Endodermal cell (in vitro differentiated cells): ENCODE measurements around the gene TAOK1. TPM values are rescaled to one million over a fixed set of nuclear protein-coding genes. Genes with fewer than 3 reads are reported as not detected.

Source experiments
- DNase-seq: peaks from one replicate; pipeline ENCODE4 v3.0.0-alpha.2; 2017
- H3K27ac ChIP-seq: 2 replicates; pipeline ENCODE4 v1.5.1; 2013; ENCODE audit warnings: mild to moderate bottlenecking, low read depth, low read length, moderate library complexity
- H3K27me3 ChIP-seq: 2 replicates; pipeline ENCODE4 v1.6.1; 2013; ENCODE audit warnings: mild to moderate bottlenecking, low read length, moderate library complexity; ENCODE audit not compliant: insufficient read depth, control insufficient read depth, poor library complexity, severe bottlenecking
- H3K36me3 ChIP-seq: 2 replicates; pipeline ENCODE4 v1.7.0; 2013; ENCODE audit warnings: mild to moderate bottlenecking, low read length, moderate library complexity; ENCODE audit not compliant: control insufficient read depth, insufficient read depth
- H3K4me1 ChIP-seq: one replicate; pipeline ENCODE4 v1.7.0; 2013; ENCODE audit warnings: low read length; ENCODE audit not compliant: control insufficient read depth, insufficient read depth
- H3K4me3 ChIP-seq: 2 replicates; pipeline ENCODE4 v1.5.1; 2013; ENCODE audit warnings: mild to moderate bottlenecking, low read length, moderate library complexity
- H3K9ac ChIP-seq: 2 replicates; pipeline ENCODE4 v1.6.1; 2013; ENCODE audit warnings: mild to moderate bottlenecking, low read length, moderate library complexity; ENCODE audit not compliant: poor library complexity, severe bottlenecking; ENCODE audit errors: extremely low read depth
- H3K9me3 ChIP-seq: 2 replicates; pipeline ENCODE4 v1.6.1; 2013; ENCODE audit warnings: mild to moderate bottlenecking, low read length, moderate library complexity; ENCODE audit not compliant: control insufficient read depth
- H3K27ac Mint-ChIP-seq: 2 replicates; pipeline ENCODE4 v1.8.0; 2020; ENCODE audit warnings: mixed read lengths
- H3K27me3 Mint-ChIP-seq: 2 replicates; pipeline ENCODE4 v1.8.0; 2021; ENCODE audit warnings: mild to moderate bottlenecking, mixed read lengths; ENCODE audit not compliant: insufficient read depth
- H3K36me3 Mint-ChIP-seq: 2 replicates; pipeline ENCODE4 v1.8.0; 2020; ENCODE audit warnings: low read depth, mixed read lengths
- H3K4me1 Mint-ChIP-seq: 2 replicates; pipeline ENCODE4 v1.8.0; 2020; ENCODE audit warnings: mixed read lengths
- H3K4me3 Mint-ChIP-seq: 2 replicates; pipeline ENCODE4 v1.8.0; 2020; ENCODE audit warnings: mild to moderate bottlenecking, moderate library complexity, mixed read lengths
- H3K9me3 Mint-ChIP-seq: 2 replicates; pipeline ENCODE4 v1.8.0; 2020; ENCODE audit warnings: mild to moderate bottlenecking, mixed read lengths
- WGBS, 2 experiments: methylation state at CpG; one replicate each; pipeline versions ENCODE4 v1.1.5 to v1.1.7; 2013; ENCODE audit warnings: missing lambda C conversion rate in 2 of 2, mixed read lengths in 1 of 2; ENCODE audit not compliant: insufficient coverage in 1 of 2, insufficient read length in 1 of 2; 5-methylcytosine and 5-hydroxymethylcytosine counted together
- total RNA-seq, 2 donors: library from RNA; stranded (reverse); fragmentation: NEBNext Ultra II Directional in 1 of 2; extraction: Animal tissue kit (Norgen Biotek cat#: 25700) in 1 of 2; gene quantifications; 2 replicates in 1 of 2; 3 replicates in 1 of 2; pipeline ENCODE4 v1.2.1, GENCODE V29; 2021
- TF ChIP-seq, protein P1 (sequence below): fragments of 200-600 bp; sonication (generic); conservative IDR thresholded peaks from 2 replicates; pipeline ENCODE4 v1.5.0; 2021; ENCODE audit warnings: antibody characterized with exemption, mild to moderate bottlenecking

Gene TAOK1
- total RNA-seq, 2 donors from 2014 or later, result 95.9 to 102 TPM

GRCh38 chr17:29581583-29582253, 191.6 kb downstream of the TAOK1 start:
- WGBS, 2 experiments, result 93 to 94% methylated on average over 10 to 20 of the region's 20 CpGs
- no peaks in the 10 kb centered on the region for H3K9me3 Mint-ChIP-seq
- H3K27ac Mint-ChIP-seq, result no peak overlapping the region
- peaks cover 28% of the 10 kb centered on the region for H3K36me3 Mint-ChIP-seq
- Histone ChIP-seq H3K36me3 (peaks cover 27% of the 10 kb centered on the region), H3K4me1 (peaks cover 9% of the 10 kb centered on the region), H3K27me3 (no peaks in the 10 kb centered on the region), H3K9me3 (no peaks in the 10 kb centered on the region), H3K4me3 (no peak overlapping the region), H3K27ac (no peak overlapping the region), H3K9ac (no peak overlapping the region)
- no peak overlapping the region for H3K4me3 Mint-ChIP-seq
- H3K27me3 Mint-ChIP-seq, result no peaks in the 10 kb centered on the region
- DNase-seq, result peak; percentile 45
- TF ChIP-seq, protein P1, sequence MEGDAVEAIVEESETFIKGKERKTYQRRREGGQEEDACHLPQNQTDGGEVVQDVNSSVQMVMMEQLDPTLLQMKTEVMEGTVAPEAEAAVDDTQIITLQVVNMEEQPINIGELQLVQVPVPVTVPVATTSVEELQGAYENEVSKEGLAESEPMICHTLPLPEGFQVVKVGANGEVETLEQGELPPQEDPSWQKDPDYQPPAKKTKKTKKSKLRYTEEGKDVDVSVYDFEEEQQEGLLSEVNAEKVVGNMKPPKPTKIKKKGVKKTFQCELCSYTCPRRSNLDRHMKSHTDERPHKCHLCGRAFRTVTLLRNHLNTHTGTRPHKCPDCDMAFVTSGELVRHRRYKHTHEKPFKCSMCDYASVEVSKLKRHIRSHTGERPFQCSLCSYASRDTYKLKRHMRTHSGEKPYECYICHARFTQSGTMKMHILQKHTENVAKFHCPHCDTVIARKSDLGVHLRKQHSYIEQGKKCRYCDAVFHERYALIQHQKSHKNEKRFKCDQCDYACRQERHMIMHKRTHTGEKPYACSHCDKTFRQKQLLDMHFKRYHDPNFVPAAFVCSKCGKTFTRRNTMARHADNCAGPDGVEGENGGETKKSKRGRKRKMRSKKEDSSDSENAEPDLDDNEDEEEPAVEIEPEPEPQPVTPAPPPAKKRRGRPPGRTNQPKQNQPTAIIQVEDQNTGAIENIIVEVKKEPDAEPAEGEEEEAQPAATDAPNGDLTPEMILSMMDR, result no peak
- peaks cover 9% of the 10 kb centered on the region for H3K4me1 Mint-ChIP-seq

GRCh38 chr17:29582254-29582765, 192.1 kb downstream of the TAOK1 start:
- Mint-ChIP-seq H3K9me3 (no peaks in the 10 kb centered on the region), H3K27me3 (peaks cover under 1% of the 10 kb centered on the region), H3K36me3 (peaks cover 28% of the 10 kb centered on the region), H3K4me1 (peaks cover 9% of the 10 kb centered on the region), H3K27ac (no peak overlapping the region), H3K4me3 (no peak overlapping the region)
- Histone ChIP-seq H3K27me3 (no peaks in the 10 kb centered on the region), H3K9me3 (no peaks in the 10 kb centered on the region), H3K4me1 (peaks cover 9% of the 10 kb centered on the region), H3K9ac (no peak overlapping the region), H3K36me3 (peaks cover 27% of the 10 kb centered on the region), H3K27ac (no peak overlapping the region), H3K4me3 (no peak overlapping the region)
- TF ChIP-seq, protein P1, result no peak
- no peak for DNase-seq
- 91 to 95% methylated on average over 10 of the region's 10 CpGs for WGBS, 2 experiments

DNA sequence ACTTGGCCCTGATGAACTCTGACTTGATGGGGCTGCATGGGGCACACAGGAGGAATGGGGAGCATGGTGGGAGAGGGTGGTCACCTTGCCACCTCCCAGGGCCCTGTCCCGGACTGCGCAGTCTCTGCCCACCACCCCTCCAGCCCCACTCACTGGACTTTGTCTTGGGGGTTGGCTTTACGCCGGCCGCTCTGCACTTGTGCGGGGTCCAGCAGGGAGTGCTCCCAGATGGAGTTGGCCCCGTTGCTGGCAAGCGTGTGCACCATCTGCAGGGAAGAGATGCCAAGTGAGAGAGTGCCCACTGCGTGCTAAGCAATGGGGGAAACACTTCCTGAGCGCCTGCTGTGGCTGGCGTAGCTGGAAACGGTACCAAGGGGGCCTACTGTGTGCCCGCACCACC, 192.6 kb downstream of the TAOK1 start:
- H3K9ac ChIP-seq, result no peak overlapping the region
- WGBS, 2 experiments, result 94 to 98% methylated on average over 12 to 13 of the region's 13 CpGs
- H3K9me3 Mint-ChIP-seq, result no peaks in the 10 kb centered on the region

More for the DNA sequence above, 192.6 kb downstream of the TAOK1 start:
- TF ChIP-seq, protein P1, result no peak
- Histone ChIP-seq H3K36me3 (peaks cover 27% of the 10 kb centered on the region), H3K27me3 (no peaks in the 10 kb centered on the region), H3K4me3 (no peak overlapping the region), H3K9me3 (no peaks in the 10 kb centered on the region), H3K4me1 (peaks cover 10% of the 10 kb centered on the region), H3K27ac (no peak overlapping the region)
- peak; percentile 39 for DNase-seq
- peaks cover 9% of the 10 kb centered on the region for H3K4me1 Mint-ChIP-seq
- H3K36me3 Mint-ChIP-seq, result peaks cover 28% of the 10 kb centered on the region
- no peak overlapping the region for H3K4me3 Mint-ChIP-seq
- H3K27ac Mint-ChIP-seq, result no peak overlapping the region
- H3K27me3 Mint-ChIP-seq, result peaks cover 3% of the 10 kb centered on the region
